Left cardiac atrium (tissue), 4 donors: ENCODE measurements around the gene DDX17. TPM values are rescaled to one million over a fixed set of nuclear protein-coding genes. Genes with fewer than 3 reads are reported as not detected.
A peak's percentile ranks its signal among the peaks of the same experiment; 100 is the strongest.

Source experiments
- ATAC-seq, 2 donors: fragments of 200-7000 bp; cut with Tn5 transposase; one replicate each; pipeline ENCODE4 v1.9.1; 2020; ENCODE audit warnings: mild to moderate bottlenecking in 2 of 2, moderate library complexity in 2 of 2
- DNase-seq: peaks from one replicate; pipeline ENCODE4 v3.0.0-alpha.2; 2020
- intact Hi-C, 2 donors: fragments of 100-400 bp; cut with DNase I; formaldehyde crosslinking; loops; one replicate each; pipeline versions ENCODE4 v1.14.1 to v1.15.1; 2022 to 2023
- long read RNA-seq: library from polyadenylated mRNA; unstranded; transcript quantifications from one replicate; pipeline ENCODE4 v2.0.0, GENCODE V29; 2021
- total RNA-seq, 2 donors: library from RNA; stranded (reverse); fragmentation: NEBNext Ultra II Directional; extraction: Animal tissue kit (Norgen Biotek cat#: 25700); gene quantifications; one replicate each; pipeline ENCODE4 v1.2.1, GENCODE V29; 2021
- donor health status: DM: no; HTN: yes; CAD: no.
- donor health status: DM: no; HTN: yes; CAD: no; lungs with severe emphysema.
- donor health status: DM: yes; HTN: yes; CAD: no.
- donor health status: Dilated cardiomyopathy.

DDX17 gene
- 100 to 1,000 TPM; 209 to 220 TPM for total RNA-seq
- long read RNA-seq, full-length matches to known transcripts = 5 of 36 reads
- long read RNA-seq, partial matches to known transcripts = 12 of 36 reads
- long read RNA-seq, other reads (novel, unspliced or antisense) = 19 of 36 reads

GRCh38 chr22:38506118-38506962 lies at the start of gene DDX17:
Gene DDX17 (minus strand): TSS chr22:38506311.
- ATAC-seq = peak; percentile 88
- intact Hi-C loops = loop anchor here (5.0 to 10.0 kb wide), 2 partner anchors 58 to 61 kb away; no protein-coding TSS in a partner anchor
- peak; percentile 91 for DNase-seq

DNA sequence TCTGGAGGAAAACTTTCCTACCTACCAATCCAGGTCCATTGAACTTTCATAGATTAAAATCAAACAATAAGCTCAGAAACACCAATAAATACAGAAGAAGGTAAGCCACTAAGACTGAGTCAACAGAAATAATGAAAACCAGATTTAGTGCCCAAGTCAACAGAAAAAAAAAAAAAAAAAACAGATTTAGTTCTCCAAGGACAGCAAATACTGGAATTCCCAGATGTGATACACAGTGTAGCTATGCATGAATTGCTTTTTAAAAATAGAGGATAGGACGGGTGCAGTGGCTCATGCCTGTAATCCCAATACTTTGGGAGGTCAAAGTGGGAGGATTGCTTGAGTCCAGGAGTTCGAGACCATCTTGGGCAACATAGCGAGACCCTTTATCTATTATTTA lies 48.2 kb upstream of the DDX17 start:
- ATAC-seq (no peak), DNase-seq (no peak)

GRCh38 chr22:38549101-38549894 lies 43.2 kb upstream of the DDX17 start:
- ATAC-seq (no peak), DNase-seq (no peak)
- intact Hi-C loops = no loop called here

More for the DNA sequence above, 48.2 kb upstream of the DDX17 start:
- intact Hi-C loops = no loop called here

DNA sequence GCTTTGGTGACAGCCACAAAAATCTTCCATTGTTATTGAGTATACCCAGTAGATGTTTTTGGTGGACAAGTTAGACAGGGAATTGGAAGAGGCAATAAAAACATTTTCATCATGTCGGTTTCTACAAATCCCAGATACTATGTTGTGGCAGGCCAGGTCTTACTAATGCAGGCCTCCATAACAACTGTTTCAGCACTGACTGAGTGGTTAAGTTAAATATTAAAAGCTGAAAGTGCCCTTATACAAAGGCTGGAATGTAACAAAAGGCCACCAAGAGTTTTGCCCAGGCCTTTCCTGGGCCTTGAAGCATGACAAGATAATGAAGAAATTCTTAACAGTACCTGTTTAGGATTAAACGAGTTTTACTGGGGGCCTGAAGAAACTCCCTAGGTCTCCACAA lies 34.6 kb upstream of the DDX17 start:
- intact Hi-C loops = no loop called here
- ATAC-seq = no peak
- no peak for DNase-seq

DNA sequence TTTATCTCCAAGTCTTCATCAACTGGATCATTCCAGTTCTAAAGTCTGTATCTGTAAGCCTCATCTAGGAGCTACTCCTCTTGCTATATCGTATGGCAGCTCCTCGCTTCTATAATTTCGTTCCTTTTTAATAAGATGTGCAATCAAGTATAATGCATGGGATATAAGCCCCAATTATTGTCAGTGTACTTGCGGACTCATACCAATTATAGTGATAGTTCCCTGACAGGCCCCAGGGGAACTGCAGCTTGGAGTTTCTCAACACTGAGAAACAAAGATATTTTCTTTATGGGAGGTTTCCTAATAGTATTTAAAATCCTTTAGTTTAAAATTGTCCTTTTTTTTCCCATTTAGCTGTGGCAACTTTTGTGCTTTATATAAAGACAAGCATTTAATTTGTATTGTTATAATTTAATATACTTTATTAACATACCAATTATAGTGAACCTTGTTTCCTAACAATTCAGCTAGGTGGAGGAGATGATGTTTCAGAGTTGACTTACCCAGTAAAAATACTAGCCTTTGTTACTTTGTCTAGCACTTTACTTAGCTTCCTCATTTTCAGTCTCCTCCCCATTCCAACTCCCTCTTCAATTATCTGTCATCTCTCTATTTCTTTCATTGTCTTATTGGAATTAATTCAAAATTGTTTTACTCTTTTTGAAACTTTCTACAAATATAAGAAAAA lies 25.3 kb upstream of the DDX17 start:
- intact Hi-C loops = no loop called here
- no peak for DNase-seq
- no peak for ATAC-seq

GRCh38 chr22:38524429-38524828 lies 18.3 kb upstream of the DDX17 start:
- ATAC-seq (no peak), DNase-seq (no peak)
- intact Hi-C loops = no loop called here

DNA sequence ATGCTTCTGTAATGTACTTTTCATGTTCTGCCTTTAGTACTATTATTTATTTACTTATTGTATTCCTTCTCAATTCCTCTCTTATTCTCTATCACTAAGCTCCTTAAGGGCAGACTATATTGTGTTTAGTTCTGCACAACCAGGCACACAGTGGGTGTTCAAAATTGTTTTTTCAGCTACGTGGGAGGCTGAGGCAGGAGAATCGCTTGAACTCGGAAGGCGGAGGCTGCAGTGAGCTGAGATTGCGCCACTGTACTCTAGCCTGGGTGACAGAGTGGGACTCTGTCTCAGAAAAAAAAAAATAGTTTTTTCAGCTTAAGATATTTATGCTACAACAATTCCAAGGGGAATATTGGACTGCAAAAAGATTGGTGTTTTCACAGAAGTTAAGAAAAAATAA lies 17.4 kb upstream of the DDX17 start:
- intact Hi-C loops = no loop called here
- ATAC-seq (no peak), DNase-seq (no peak)

DNA sequence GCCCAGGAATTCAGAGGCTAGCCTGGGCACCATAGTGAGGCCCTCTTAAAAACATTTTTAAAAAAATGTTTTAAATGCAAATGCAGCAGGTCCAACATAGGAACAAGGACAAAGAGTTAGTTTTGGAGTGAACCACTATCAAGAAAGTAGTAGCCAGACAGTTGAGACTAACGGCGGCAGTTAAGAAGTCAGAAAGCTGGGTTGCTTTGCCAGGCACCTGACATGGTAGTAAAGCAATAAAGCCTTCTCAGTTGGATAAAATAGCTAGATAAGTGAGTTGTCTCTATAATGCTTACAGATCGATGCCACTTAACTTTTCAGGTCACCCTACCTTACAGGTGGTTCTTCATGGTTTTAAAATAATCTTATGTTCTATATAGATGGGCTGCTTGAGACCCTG lies 16.9 kb upstream of the DDX17 start:
- no peak for DNase-seq
- intact Hi-C loops = no loop called here
- no peak for ATAC-seq

DNA sequence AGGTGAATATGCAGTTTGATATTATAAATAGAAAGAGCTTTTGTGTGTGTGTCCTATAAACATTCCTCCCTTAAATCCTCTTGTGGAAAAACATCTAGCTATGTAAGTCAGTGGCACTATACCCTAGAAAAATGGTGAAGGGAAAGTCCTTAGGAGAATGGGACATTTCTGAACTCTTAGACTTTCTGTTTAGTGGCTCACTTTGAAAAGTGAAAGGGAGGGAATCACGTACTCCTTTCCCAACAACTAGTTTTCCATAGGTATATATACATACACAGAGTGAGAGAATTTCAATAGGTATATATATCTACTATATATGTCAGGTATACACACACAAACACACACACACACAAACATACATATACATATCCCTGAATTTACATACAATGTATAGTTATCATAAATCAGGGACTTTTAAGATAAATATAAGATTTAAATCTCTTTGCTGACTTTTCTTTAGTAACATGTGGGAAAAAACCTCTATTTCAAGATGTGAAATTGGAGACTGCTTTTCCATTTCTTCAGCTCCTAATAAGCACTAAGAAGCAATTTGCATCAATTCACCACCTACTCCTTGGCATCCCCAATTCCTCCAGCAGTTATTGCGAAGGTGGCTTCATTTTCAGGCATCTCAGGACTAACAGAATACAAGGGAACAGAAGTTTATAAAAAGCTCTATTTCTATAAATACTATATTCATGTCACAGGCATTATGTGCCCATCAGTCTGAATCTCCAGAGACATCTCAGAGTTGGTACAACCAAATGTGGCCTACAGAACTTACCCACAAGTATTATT lies 13.5 kb upstream of the DDX17 start:
- ATAC-seq (no peak), DNase-seq (no peak)
- intact Hi-C loops = no loop called here

- intact Hi-C loops = no loop called here
- ATAC-seq = no peak
- no peak for DNase-seq
These were observed 12.5 kb upstream of the DDX17 start for GRCh38 chr22:38518620-38519019.

- peak in 1 of 2 donors; percentile 40 for ATAC-seq
- intact Hi-C loops = no loop called here
- DNase-seq = no peak
These were observed 7.0 kb upstream of the DDX17 start for GRCh38 chr22:38513063-38513462.

- ATAC-seq (no peak), DNase-seq (no peak)
- intact Hi-C loops = no loop called here
These were observed 4.4 kb upstream of the DDX17 start for GRCh38 chr22:38510416-38510970.

- intact Hi-C loops = loop anchor here (5.0 to 10.0 kb wide), 2 partner anchors 59 to 62 kb away; no protein-coding TSS in a partner anchor
These were observed 482 bp downstream of the DDX17 start for GRCh38 chr22:38505541-38506117.

DNA sequence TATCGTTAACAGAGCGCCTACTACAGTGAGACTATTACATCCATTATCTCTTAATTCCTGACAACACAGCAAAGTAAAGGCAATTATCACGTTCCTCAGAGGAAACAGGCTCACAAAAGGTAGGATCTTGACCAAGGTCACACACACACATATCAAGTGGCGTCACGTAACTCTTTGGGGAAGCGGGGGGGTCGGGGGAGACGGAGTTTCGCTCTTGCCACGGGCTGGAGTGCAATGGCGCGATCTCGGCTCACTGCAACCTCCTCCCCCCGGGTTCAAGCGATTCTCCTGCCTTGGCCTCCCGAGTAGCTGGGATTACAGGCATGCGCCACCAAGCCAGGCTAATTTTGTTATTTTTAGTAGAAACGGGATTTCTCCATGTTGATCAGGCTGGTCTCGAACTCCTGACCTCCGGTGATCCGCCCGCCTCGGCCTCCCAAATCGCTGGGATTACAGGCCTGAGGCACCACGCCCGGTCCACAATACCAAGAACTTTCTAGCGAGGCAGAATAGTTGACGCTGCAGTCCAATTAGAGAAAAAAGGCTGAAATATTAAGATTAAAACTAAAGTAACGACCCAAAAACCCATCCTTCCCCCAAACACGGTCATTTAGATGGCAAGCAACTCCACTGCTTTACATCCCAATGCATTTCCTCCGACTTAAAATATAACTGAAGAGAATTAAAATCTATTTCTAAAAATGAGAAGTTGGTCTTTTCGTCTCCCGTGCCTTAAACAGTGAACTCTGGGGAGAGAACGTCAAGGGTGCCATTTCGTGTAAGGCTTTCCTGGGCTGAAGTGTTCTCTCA lies 1.2 kb downstream of the DDX17 start:
- ATAC-seq (peak in 1 of 2 donors; percentile 13), DNase-seq (peak; percentile 69)
- intact Hi-C loops = loop anchor here (5.0 to 10.0 kb wide), 2 partner anchors 60 to 62 kb away; no protein-coding TSS in a partner anchor

More at GRCh38 chr22:38505541-38506117, 482 bp downstream of the DDX17 start:
- DNase-seq (peak; percentile 85), ATAC-seq (peak; percentile 83 to 88)

DNA sequence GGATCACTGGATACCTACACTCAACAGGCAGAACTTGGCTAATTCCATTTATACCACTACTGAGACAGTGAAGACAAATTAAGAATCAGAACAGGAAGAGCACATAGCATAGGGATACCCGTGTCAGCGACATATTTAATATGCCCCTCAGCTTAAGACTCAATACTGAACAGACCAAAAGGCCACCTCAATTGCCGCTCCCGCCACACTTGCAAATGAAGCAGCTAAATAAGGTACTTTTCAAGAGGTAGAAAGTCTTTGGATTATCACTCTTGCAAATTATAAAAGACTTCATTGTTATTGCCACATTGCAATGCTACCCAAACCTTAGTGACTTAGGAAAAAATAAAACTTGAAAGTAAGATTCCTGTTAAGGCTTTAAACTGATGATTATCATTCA lies 3.1 kb downstream of the DDX17 start:
- ATAC-seq (no peak), DNase-seq (no peak)
- intact Hi-C loops = loop anchor here in 1 of 2 donors (10.0 kb wide), 1 partner anchor 62 kb away; no protein-coding TSS in a partner anchor

DNA sequence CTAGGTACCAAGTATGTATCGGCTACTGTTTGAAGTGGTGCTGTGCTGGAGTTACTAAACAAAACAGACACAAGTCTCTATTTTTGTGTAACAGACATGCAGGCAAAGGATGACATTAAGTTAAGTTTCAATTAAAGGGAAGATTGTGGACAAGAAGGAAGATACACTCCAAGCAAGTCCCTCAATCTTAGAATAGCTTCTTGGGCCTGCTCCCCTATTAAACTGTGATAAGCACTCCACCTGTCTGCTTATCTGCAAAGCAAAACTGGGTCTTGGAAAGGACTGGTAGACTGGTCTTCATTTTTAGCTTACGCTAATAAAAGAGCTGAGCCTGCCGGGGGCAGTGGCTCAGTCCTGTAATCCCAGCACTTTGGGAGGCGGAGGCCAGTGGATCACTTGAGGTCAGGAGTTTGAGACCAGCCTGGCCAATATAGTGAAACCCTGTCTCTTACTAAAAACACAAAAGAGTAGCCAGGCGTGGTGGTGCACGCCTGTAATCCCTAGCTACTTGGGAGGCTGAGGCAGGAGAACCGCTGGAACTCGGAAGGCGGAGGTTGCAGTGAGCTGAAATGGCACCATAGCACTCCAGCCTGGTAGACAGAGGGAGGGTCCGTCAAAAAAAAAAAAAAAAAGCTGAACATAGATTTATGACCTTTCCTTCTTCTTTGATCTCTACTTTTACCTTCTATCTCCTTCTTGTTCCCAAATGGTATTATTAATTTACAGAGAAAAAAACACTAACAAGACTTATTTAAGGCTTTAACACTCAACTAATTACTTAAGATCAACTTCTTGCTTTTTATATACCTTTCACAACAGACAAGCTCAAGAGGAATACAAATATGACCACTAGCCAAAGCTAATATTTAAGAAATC lies 4.1 kb downstream of the DDX17 start:
- DNase-seq (no peak), ATAC-seq (no peak)
- intact Hi-C loops = loop anchor here in 1 of 2 donors (10.0 kb wide), 1 partner anchor 63 kb away; no protein-coding TSS in a partner anchor
